Stimulated activated CD4-positive, alpha-beta T cell treated with anti-CD3 and anti-CD28 coated beads, TNF-alpha, amount 100 ng/mL, for 48 hours (primary cell): ENCODE measurements around the gene TMEM247.
"Not testable (repeated sequence)": the region's sequence is repeated elsewhere in the genome, so short reads cannot be mapped to it uniquely, and the experiment has no call there.

Experiments
- DNase-seq, 3 donors: peaks; one replicate each; pipeline ENCODE4 v3.0.0-alpha.2; 2020; ENCODE audit warnings: low read depth in 3 of 3

The TMEM247 gene

DNA sequence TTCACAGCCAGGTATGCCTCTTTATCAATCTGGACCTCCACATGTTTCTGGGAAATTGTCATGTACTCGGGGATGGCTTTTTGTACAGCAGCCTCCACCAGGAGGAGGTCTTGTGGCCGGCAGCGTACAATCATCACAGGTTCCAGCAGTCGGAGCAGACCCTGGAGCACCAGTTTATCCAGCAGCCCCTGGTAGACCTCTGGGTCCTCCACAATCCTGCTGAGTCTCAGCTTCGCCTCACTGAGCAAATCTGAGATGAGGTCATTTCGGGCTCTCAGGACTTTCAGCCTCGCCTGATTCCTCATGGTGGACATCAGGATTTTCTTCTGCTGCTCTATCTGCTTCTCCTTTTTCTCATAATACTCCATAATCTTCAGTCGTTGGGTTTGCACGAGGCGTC is 32.8 kb downstream of the TMEM247 start:
- no peak for DNase-seq

DNA sequence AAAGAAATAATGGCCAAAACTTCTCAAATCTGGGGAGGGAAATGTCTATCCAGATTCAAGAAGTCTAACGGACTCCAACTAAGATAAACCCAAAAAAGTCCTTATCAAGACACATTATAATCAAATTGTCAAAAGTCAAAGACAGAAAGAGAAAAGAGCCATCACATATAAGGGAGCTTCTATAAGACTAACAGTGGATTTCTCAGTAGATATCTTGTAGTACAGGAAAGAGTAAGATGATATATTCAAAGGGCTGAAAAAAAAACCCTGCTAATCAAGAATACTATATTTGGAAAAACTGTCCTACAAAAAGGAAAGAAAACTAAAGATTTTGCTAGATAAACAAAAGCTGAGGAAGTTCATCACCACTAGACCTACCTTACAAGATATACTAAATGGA is 35.4 kb downstream of the TMEM247 start:
- DNase-seq = no peak

DNA sequence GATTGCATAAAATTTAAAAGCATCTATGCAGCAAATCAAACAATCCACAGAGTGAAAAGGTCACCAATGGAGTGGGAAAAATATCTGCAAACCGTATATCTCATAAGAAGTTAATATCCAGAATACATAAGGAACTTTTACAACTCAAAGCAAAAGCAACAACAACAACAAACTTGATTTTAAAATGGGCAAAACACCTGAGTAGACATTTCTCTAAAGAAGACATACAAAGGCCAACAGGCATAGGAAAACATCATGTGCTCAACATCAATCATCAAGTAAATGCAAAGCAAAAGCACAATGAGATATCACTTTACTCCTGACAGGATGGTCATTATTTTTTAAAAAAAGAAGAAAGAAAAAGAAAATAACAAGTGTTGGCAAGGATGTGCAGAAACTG is 38.1 kb downstream of the TMEM247 start:
- no peak for DNase-seq

DNA sequence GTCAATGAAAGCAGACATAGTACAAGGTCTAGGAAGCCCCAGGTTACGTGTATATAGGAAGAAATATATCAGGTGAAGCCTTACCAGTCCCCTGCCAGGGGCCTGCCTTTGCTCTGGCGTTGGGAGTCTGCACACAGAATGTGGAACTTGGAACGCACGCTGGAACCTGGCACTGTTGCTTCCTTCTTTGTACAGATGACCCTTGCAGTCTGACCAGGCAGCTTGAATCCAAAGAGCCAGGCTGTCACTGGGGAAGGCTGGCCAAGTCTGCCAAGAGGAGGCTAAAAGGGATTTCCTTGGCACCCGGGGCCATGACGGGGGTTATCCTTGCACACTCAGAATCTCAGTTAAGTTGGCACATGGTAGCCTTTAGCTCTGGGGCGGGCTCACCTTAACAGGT is 39.5 kb downstream of the TMEM247 start:
- no peak for DNase-seq

DNA sequence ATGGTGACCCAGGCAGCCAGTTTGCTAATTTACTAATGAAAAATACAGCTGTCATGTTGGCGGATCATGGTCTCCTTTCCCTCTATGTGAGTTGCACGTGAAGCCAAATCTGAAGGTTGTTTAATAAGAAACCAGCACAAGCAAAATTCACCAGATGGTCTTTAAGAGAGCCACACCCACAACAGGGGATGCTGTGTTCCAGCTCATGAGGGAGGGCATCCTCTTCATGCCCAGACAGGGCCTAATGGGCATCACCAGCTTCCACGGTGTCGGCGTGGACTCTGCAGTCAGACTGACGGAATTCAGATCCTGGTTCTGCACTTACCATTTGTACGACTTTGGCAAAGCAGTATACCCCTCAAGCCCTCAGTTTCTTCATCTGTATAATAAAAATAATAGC is 39.9 kb downstream of the TMEM247 start:
- no peak for DNase-seq

DNA sequence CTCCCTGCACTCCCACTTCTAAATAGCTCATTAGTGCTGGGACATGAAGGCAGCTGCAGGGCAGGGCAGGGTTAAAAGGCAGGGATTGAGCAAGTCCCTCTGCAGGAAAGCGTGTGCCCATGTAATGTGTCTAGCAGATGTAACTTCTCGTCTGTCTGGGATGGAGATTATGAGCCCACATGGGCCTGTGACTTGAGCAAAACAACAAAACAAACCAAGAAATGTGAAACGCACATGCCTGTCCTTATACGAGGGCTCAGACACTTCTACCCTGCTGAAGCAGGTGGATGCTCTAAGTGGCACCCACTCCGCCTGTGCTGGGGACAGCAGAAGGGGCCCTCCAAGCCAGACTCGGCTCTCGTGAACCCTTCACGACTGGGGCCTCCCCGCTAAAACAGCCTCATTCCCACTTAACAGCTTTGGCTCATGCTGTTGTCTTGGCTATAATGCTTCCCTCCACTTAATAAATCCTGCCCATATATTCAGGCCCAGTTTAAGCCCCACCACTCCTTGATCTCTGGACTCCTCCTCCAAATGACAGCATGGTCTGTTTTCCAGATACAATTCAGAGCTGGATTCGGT is 40.9 kb downstream of the TMEM247 start:
- no peak for DNase-seq

DNA sequence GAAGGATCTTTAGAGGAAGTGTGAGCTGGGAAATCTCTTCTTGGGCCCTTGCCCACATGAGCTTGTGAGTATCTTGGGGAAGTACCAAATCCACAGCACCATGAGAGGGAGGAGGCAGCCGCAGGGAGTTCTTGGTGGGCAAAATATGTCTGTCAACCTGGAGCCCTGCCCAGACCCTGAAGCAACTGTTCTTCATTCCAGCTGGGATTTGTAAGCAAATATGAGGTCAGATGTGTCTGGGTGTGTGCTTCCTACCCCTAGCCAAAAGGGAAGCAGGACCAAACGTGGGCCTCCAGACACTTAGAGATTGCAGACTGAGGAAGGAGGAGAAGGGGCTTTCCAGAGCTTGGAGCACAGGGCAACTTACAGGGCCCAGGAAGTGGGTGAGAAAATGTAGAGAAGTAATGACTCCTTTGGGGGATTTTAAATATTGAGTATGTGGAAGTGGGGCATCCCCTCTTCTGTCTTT is 41.9 kb downstream of the TMEM247 start:
- DNase-seq = no peak

DNA sequence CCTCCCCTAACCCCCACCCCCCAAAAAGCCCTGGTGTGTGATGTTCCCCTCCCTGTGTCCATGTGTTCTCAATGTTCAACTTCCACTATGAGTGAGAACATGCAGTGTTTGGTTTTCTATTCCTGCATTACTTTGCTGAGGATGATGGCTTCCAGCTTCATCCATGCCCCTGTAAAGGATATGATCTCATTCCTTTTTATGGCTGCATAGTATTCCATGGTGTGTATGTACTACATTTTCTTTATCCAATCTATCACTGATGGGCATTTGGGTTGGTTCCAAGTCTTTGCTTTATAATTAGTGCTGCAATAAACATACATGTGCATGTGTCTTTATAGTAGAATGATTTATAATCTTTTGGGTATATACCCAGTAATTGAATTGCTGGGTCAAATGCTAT is 43.0 kb downstream of the TMEM247 start:
- DNase-seq = not testable (repeated sequence)

DNA sequence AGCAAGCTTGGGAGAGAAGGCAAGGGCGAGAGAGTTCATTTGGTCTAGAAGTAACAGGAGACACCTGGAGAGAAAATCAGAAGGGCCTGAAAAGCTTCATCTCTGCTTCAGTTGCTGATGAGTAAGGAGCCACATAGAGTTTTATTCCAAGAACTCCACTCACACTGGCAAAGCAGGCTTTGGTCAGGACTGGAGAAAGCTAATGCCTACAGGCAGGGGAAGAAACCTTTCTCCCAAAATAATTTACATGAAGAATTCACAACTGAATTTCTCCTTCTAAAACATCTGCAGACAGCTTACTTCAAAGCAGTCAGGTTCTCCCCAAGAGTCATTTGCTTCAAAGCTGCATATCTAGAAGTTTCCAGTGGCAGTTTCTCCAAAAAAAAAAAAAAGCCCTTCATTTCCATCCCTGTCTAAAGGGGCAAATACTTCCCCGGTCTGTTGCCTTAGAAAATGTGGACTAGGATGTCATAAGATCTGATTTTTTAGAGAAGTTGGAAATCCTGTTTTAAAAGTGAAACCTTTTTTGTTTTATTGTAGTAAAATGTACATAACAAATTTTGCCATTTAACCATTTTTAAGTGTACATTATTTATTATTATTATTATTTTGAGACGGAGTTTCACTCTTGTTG is 46.3 kb downstream of the TMEM247 start:
- no peak for DNase-seq

DNA sequence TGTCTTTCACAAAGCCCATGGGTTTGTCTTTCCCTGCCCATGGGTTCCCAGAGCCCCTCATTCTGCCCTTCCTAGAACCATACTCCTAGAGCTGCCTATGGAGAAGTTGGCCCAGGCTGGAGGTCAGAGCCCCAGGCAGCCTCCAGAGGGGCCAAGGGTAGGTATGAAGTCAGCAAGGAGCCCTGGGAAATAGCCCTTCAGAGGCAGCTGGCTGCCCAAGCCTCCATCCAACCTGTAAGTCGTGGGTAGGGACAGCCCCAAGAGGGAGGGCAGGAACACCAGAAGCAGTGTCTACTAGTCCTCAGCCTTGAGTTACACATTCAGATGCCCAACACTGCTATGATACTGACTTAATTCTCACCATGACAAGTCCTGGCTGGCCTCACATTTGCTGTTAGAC is 49.5 kb downstream of the TMEM247 start:
- no peak for DNase-seq

DNA sequence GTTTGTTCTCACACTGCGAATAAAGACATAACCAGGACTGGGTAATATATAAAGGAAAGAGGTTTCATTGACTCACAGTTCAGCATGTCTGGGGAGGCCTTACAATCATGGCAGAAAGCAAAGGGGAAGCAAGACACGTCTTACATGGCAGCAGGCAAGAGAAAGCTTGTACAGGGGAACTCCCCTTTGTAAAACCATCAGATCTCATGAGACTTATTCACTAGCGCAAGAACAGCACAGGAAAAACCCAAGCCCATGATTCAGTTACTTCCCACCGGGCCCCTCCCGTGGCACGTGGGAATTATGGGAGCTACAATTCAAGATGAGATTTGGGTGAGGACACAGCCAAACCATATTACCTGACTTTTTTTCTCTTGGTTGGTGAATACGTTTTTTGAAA is 51.3 kb downstream of the TMEM247 start:
- no peak for DNase-seq

DNA sequence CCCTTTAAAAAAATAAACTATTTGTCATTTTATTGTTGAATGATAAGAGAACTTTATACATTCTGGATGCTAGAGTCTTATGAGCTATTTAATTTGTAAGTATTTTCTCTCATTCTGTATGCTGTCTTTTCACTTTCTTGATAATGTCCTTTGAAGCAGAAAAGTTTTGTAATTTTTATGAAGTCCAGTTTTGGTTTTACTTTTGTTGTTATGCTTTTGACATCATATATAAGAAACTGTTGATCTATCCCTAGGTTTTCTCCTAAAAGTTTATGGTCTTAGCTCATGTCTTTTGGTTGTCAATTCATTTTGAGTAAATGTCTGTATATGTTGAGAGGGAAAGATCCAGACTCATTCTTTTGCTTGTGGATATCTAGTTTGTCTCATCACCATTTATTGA is 52.5 kb downstream of the TMEM247 start:
- no peak for DNase-seq
